DND-41 (cell line): ENCODE data around the gene GRK1.

Experiments used
- ATAC-seq: fragments of 200-7000 bp; cut with Tn5 transposase; 3 replicates; pipeline ENCODE4 v1.9.1; 2021; ENCODE audit warnings: low read depth; ENCODE audit not compliant: insufficient read depth
- DNase-seq: peaks from one replicate; pipeline ENCODE4 v3.0.0-alpha.2; 2020
- H2AFZ ChIP-seq: 2 replicates; pipeline ENCODE4 v1.6.0; 2012; ENCODE audit warnings: low read depth, low read length
- H3K27ac ChIP-seq: 2 replicates; pipeline ENCODE4 v1.5.1; 2012; ENCODE audit warnings: low read length, inconsistent platforms
- H3K27me3 ChIP-seq: fragments of 200-600 bp; sonication (generic); 2 replicates; pipeline ENCODE4 v1.6.0; 2012; ENCODE audit warnings: low read length, mild to moderate bottlenecking, inconsistent platforms; ENCODE audit not compliant: insufficient read depth, poor library complexity
- H3K36me3 ChIP-seq: 2 replicates; pipeline ENCODE4 v1.5.1; 2012; ENCODE audit warnings: low read length, inconsistent platforms; ENCODE audit not compliant: insufficient read depth
- H3K4me1 ChIP-seq: 2 replicates; pipeline ENCODE4 v1.5.1; 2012; ENCODE audit warnings: mild to moderate bottlenecking, low read length; ENCODE audit not compliant: insufficient read depth
- H3K4me2 ChIP-seq: 2 replicates; pipeline ENCODE4 v1.6.0; 2012; ENCODE audit warnings: mild to moderate bottlenecking, moderate library complexity, low read length, inconsistent platforms; ENCODE audit not compliant: insufficient read depth
- H3K4me3 ChIP-seq, 2 experiments: fragments of 200-600 bp in 1 of 2; shearing (Covaris generic) in 1 of 2; 2 replicates each; pipeline ENCODE4 v1.5.1; 2012 to 2016; ENCODE audit warnings: inconsistent platforms in 2 of 2, low read length in 2 of 2, mild to moderate bottlenecking in 2 of 2, low read depth in 1 of 2, moderate library complexity in 1 of 2
- H3K79me2 ChIP-seq: 2 replicates; pipeline ENCODE4 v1.6.0; 2012; ENCODE audit warnings: low read length, inconsistent platforms; ENCODE audit not compliant: insufficient read depth
- H3K9ac ChIP-seq: 2 replicates; pipeline ENCODE4 v1.6.0; 2012; ENCODE audit warnings: low read depth, mild to moderate bottlenecking, inconsistent platforms, low read length, moderate library complexity
- H3K9me3 ChIP-seq: 2 replicates; pipeline ENCODE4 v1.5.1; 2012; ENCODE audit warnings: low read length, moderate library complexity, mild to moderate bottlenecking, inconsistent platforms; ENCODE audit not compliant: insufficient read depth, severe bottlenecking
- H4K20me1 ChIP-seq: 2 replicates; pipeline ENCODE4 v1.6.0; 2012; ENCODE audit warnings: low read length; ENCODE audit not compliant: insufficient read depth
- CTCF ChIP-seq: IDR thresholded peaks from 2 replicates; pipeline ENCODE4 v1.5.1; 2012; ENCODE audit warnings: borderline replicate concordance, low read length, moderate library complexity, mild to moderate bottlenecking; ENCODE audit not compliant: poor library complexity, severe bottlenecking; ENCODE audit errors: extremely low read depth
- EZH2 ChIP-seq: IDR thresholded peaks from 3 replicates; pipeline ENCODE4 v1.6.1; 2012; ENCODE audit warnings: borderline replicate concordance, low read depth, mild to moderate bottlenecking, moderate library complexity, low read length, inconsistent platforms; ENCODE audit not compliant: severe bottlenecking

The GRK1 gene

GRCh38 chr13:113639616-113640262 is 27.3 kb upstream of the GRK1 start:
- Histone ChIP-seq H3K9ac (no peak overlapping the region), H3K4me1 (no peaks in the 10 kb centered on the region), H3K79me2 (no peaks in the 10 kb centered on the region), H4K20me1 (peaks cover 35% of the 10 kb centered on the region), H3K27ac (no peak overlapping the region), H3K27me3 (no peaks in the 10 kb centered on the region), H3K4me2 (no peak overlapping the region), H3K36me3 (peaks cover 74% of the 10 kb centered on the region), H2AFZ (no peak overlapping the region), H3K9me3 (no peaks in the 10 kb centered on the region), H3K4me3 (no peak overlapping the region)
- TF ChIP-seq CTCF: no peak
- no peak for TF ChIP-seq EZH2
- ATAC-seq (no peak), DNase-seq (no peak)

GRCh38 chr13:113641426-113641825 is 25.6 kb upstream of the GRK1 start:
- Histone ChIP-seq H3K27ac (no peak overlapping the region), H3K9ac (no peak overlapping the region), H3K4me1 (no peaks in the 10 kb centered on the region), H3K9me3 (no peaks in the 10 kb centered on the region), H4K20me1 (peaks cover 19% of the 10 kb centered on the region), H2AFZ (no peak overlapping the region), H3K27me3 (no peaks in the 10 kb centered on the region), H3K79me2 (no peaks in the 10 kb centered on the region), H3K4me2 (no peak overlapping the region), H3K4me3 (no peak overlapping the region), H3K36me3 (peaks cover 57% of the 10 kb centered on the region)
- ATAC-seq (no peak), DNase-seq (no peak)
- no peak for TF ChIP-seq CTCF
- no peak for TF ChIP-seq EZH2

GRCh38 chr13:113642563-113642962 is 24.5 kb upstream of the GRK1 start:
- no peak for ATAC-seq
- DNase-seq: no peak
- Histone ChIP-seq H3K4me3 (no peak overlapping the region), H3K9me3 (no peaks in the 10 kb centered on the region), H3K27ac (no peak overlapping the region), H2AFZ (no peak overlapping the region), H3K4me2 (no peak overlapping the region), H3K9ac (no peak overlapping the region), H4K20me1 (peaks cover 17% of the 10 kb centered on the region), H3K27me3 (no peaks in the 10 kb centered on the region), H3K79me2 (no peaks in the 10 kb centered on the region), H3K36me3 (peaks cover 46% of the 10 kb centered on the region), H3K4me1 (no peaks in the 10 kb centered on the region)
- TF ChIP-seq EZH2: no peak
- no peak for TF ChIP-seq CTCF

- Histone ChIP-seq H3K79me2 (no peaks in the 10 kb centered on the region), H3K27ac (no peak overlapping the region), H4K20me1 (peaks cover 15% of the 10 kb centered on the region), H3K4me1 (no peaks in the 10 kb centered on the region), H3K9me3 (no peaks in the 10 kb centered on the region), H3K36me3 (peaks cover 36% of the 10 kb centered on the region), H3K4me2 (no peak overlapping the region), H3K9ac (no peak overlapping the region), H3K4me3 (no peak overlapping the region), H2AFZ (no peak overlapping the region), H3K27me3 (no peaks in the 10 kb centered on the region)
- DNase-seq: no peak
- ATAC-seq: no peak
- no peak for TF ChIP-seq CTCF
- no peak for TF ChIP-seq EZH2
Measured at GRCh38 chr13:113643593-113643992, 23.4 kb upstream of the GRK1 start.
